ENCODE measurements around the gene RALY. TPM values are rescaled to one million over a fixed set of nuclear protein-coding genes. Genes with fewer than 3 reads are reported as not detected.
A peak's percentile ranks its signal among the peaks of the same experiment; 100 is the strongest.

The RALY gene
- 100 to 1,000 TPM in 1 of 2 donors, 10 to 100 TPM in 1; 90.6 to 118 TPM for polyA plus RNA-seq

- 0% methylated on average over 46 to 72 of the region's 72 CpGs for WGBS, 2 donors
- Histone ChIP-seq H3K27me3 (ENCODE audit: control insufficient read depth in 1 of 2, insufficient read depth in 2 of 2, low read length in 2 of 2) (no peaks in the 10 kb centered on the region), H3K4me1 (ENCODE audit: control insufficient read depth in 2 of 2, insufficient read depth in 2 of 2, low read length in 1 of 2) (peaks cover 0 to 8% of the 10 kb centered on the region in 2 donors), H3K9me3 (ENCODE audit: control insufficient read depth in 2 of 2, insufficient read depth in 1 of 2, low read depth in 1 of 2, low read length in 1 of 2) (no peaks in the 10 kb centered on the region), H3K36me3 (ENCODE audit: control insufficient read depth in 2 of 2, insufficient read depth in 2 of 2, low read length in 1 of 2) (no peaks in the 10 kb centered on the region), H3K4me3 (ENCODE audit: low read depth in 1 of 2, low read length in 2 of 2) (peak within 1 kb of the TSS; percentile 80 to 92), H3K27ac (ENCODE audit: low read depth in 2 of 2, low read length in 1 of 2) (peak within 1 kb of the TSS; percentile 99)
These were observed at the start of gene RALY for GRCh38 chr20:33993576-33994221. Gene RALY, plus strand, starts transcription at chr20:33993911. Its CDS starts 78,164 bp downstream, at chr20:34072075.

- Histone ChIP-seq H3K4me1 (ENCODE audit: control insufficient read depth in 2 of 2, insufficient read depth in 2 of 2, low read length in 1 of 2) (peaks cover 0 to 2% of the 10 kb centered on the region in 2 donors), H3K27ac (ENCODE audit: low read depth in 2 of 2, low read length in 1 of 2) (no peak overlapping the region), H3K27me3 (ENCODE audit: control insufficient read depth in 1 of 2, insufficient read depth in 2 of 2, low read length in 2 of 2) (no peaks in the 10 kb centered on the region), H3K36me3 (ENCODE audit: control insufficient read depth in 2 of 2, insufficient read depth in 2 of 2, low read length in 1 of 2) (no peaks in the 10 kb centered on the region), H3K9me3 (ENCODE audit: control insufficient read depth in 2 of 2, insufficient read depth in 1 of 2, low read depth in 1 of 2, low read length in 1 of 2) (peaks cover 5 to 10% of the 10 kb centered on the region in 2 donors), H3K4me3 (ENCODE audit: low read depth in 1 of 2, low read length in 2 of 2) (no peak overlapping the region)
- WGBS, 2 donors: 78 to 79% methylated on average over 5 of the region's 5 CpGs
These were observed 48.8 kb upstream of the RALY start for GRCh38 chr20:33944914-33945313.

- Histone ChIP-seq H3K27ac (ENCODE audit: low read depth in 2 of 2, low read length in 1 of 2) (no peak overlapping the region), H3K27me3 (ENCODE audit: control insufficient read depth in 1 of 2, insufficient read depth in 2 of 2, low read length in 2 of 2) (no peaks in the 10 kb centered on the region), H3K4me1 (ENCODE audit: control insufficient read depth in 2 of 2, insufficient read depth in 2 of 2, low read length in 1 of 2) (peaks cover 0 to 2% of the 10 kb centered on the region in 2 donors), H3K36me3 (ENCODE audit: control insufficient read depth in 2 of 2, insufficient read depth in 2 of 2, low read length in 1 of 2) (no peaks in the 10 kb centered on the region), H3K4me3 (ENCODE audit: low read depth in 1 of 2, low read length in 2 of 2) (no peak overlapping the region), H3K9me3 (ENCODE audit: control insufficient read depth in 2 of 2, insufficient read depth in 1 of 2, low read depth in 1 of 2, low read length in 1 of 2) (peaks cover 5 to 10% of the 10 kb centered on the region in 2 donors)
- 77 to 79% methylated on average over 5 of the region's 5 CpGs for WGBS, 2 donors
These were observed 48.2 kb upstream of the RALY start for GRCh38 chr20:33945391-33946081.

- H3K36me3 ChIP-seq (ENCODE audit: control insufficient read depth in 2 of 2, insufficient read depth in 2 of 2, low read length in 1 of 2): no peaks in the 10 kb centered on the region
- WGBS, 2 donors: 44 to 46% methylated on average over 2 of the region's 2 CpGs
- H3K27ac ChIP-seq (ENCODE audit: low read depth in 2 of 2, low read length in 1 of 2): no peak overlapping the region
- H3K27me3 ChIP-seq (ENCODE audit: control insufficient read depth in 1 of 2, insufficient read depth in 2 of 2, low read length in 2 of 2): no peaks in the 10 kb centered on the region
- peaks cover 0 to 2% of the 10 kb centered on the region in 2 donors for H3K4me1 ChIP-seq (ENCODE audit: control insufficient read depth in 2 of 2, insufficient read depth in 2 of 2, low read length in 1 of 2)
- H3K9me3 ChIP-seq (ENCODE audit: control insufficient read depth in 2 of 2, insufficient read depth in 1 of 2, low read depth in 1 of 2, low read length in 1 of 2): peaks cover 5 to 10% of the 10 kb centered on the region in 2 donors
- H3K4me3 ChIP-seq (ENCODE audit: low read depth in 1 of 2, low read length in 2 of 2): no peak overlapping the region
These were observed 45.9 kb upstream of the RALY start for GRCh38 chr20:33947709-33948295.

- H3K4me1 ChIP-seq (ENCODE audit: control insufficient read depth in 2 of 2, insufficient read depth in 2 of 2, low read length in 1 of 2): peaks cover 0 to 2% of the 10 kb centered on the region in 2 donors
- H3K27ac ChIP-seq (ENCODE audit: low read depth in 2 of 2, low read length in 1 of 2): no peak overlapping the region
- H3K27me3 ChIP-seq (ENCODE audit: control insufficient read depth in 1 of 2, insufficient read depth in 2 of 2, low read length in 2 of 2): no peaks in the 10 kb centered on the region
- no peak overlapping the region for H3K4me3 ChIP-seq (ENCODE audit: low read depth in 1 of 2, low read length in 2 of 2)
- whole genome bisulfite sequencing, 2 donors: 89 to 92% methylated on average over 2 of the region's 2 CpGs
- H3K36me3 ChIP-seq (ENCODE audit: control insufficient read depth in 2 of 2, insufficient read depth in 2 of 2, low read length in 1 of 2): no peaks in the 10 kb centered on the region
- peaks cover 5 to 10% of the 10 kb centered on the region in 2 donors for H3K9me3 ChIP-seq (ENCODE audit: control insufficient read depth in 2 of 2, insufficient read depth in 1 of 2, low read depth in 1 of 2, low read length in 1 of 2)
These were observed 45.2 kb upstream of the RALY start for GRCh38 chr20:33948480-33948879.

GRCh38 chr20:33951171-33951570, 42.5 kb upstream of the RALY start:
- Histone ChIP-seq H3K4me1 (ENCODE audit: control insufficient read depth in 2 of 2, insufficient read depth in 2 of 2, low read length in 1 of 2) (peaks cover 0 to 2% of the 10 kb centered on the region in 2 donors), H3K9me3 (ENCODE audit: control insufficient read depth in 2 of 2, insufficient read depth in 1 of 2, low read depth in 1 of 2, low read length in 1 of 2) (peaks cover 5 to 10% of the 10 kb centered on the region in 2 donors), H3K4me3 (ENCODE audit: low read depth in 1 of 2, low read length in 2 of 2) (no peak overlapping the region), H3K27me3 (ENCODE audit: control insufficient read depth in 1 of 2, insufficient read depth in 2 of 2, low read length in 2 of 2) (no peaks in the 10 kb centered on the region), H3K27ac (ENCODE audit: low read depth in 2 of 2, low read length in 1 of 2) (no peak overlapping the region), H3K36me3 (ENCODE audit: control insufficient read depth in 2 of 2, insufficient read depth in 2 of 2, low read length in 1 of 2) (no peaks in the 10 kb centered on the region)

GRCh38 chr20:33954504-33954903, 39.2 kb upstream of the RALY start:
- 87% methylated on average over 4 of the region's 4 CpGs for WGBS, 2 donors
- no peak overlapping the region for H3K4me3 ChIP-seq (ENCODE audit: low read depth in 1 of 2, low read length in 2 of 2)
- H3K4me1 ChIP-seq (ENCODE audit: control insufficient read depth in 2 of 2, insufficient read depth in 2 of 2, low read length in 1 of 2): no peaks in the 10 kb centered on the region

GRCh38 chr20:33963751-33964150, 30.0 kb upstream of the RALY start:
- no peak overlapping the region for H3K27ac ChIP-seq (ENCODE audit: low read depth in 2 of 2, low read length in 1 of 2)
- 68 to 78% methylated on average over 3 of the region's 3 CpGs for WGBS, 2 donors

More at GRCh38 chr20:33954504-33954903, 39.2 kb upstream of the RALY start:
- no peaks in the 10 kb centered on the region for H3K36me3 ChIP-seq (ENCODE audit: control insufficient read depth in 2 of 2, insufficient read depth in 2 of 2, low read length in 1 of 2)
- H3K27ac ChIP-seq (ENCODE audit: low read depth in 2 of 2, low read length in 1 of 2): no peak overlapping the region
- no peaks in the 10 kb centered on the region for H3K9me3 ChIP-seq (ENCODE audit: control insufficient read depth in 2 of 2, insufficient read depth in 1 of 2, low read depth in 1 of 2, low read length in 1 of 2)
- H3K27me3 ChIP-seq (ENCODE audit: control insufficient read depth in 1 of 2, insufficient read depth in 2 of 2, low read length in 2 of 2): no peaks in the 10 kb centered on the region

GRCh38 chr20:33964441-33964840, 29.3 kb upstream of the RALY start:
- H3K27me3 ChIP-seq (ENCODE audit: control insufficient read depth in 1 of 2, insufficient read depth in 2 of 2, low read length in 2 of 2): no peaks in the 10 kb centered on the region
- peaks cover 0 to 2% of the 10 kb centered on the region in 2 donors for H3K9me3 ChIP-seq (ENCODE audit: control insufficient read depth in 2 of 2, insufficient read depth in 1 of 2, low read depth in 1 of 2, low read length in 1 of 2)
- H3K4me1 ChIP-seq (ENCODE audit: control insufficient read depth in 2 of 2, insufficient read depth in 2 of 2, low read length in 1 of 2): no peaks in the 10 kb centered on the region
- no peak overlapping the region for H3K4me3 ChIP-seq (ENCODE audit: low read depth in 1 of 2, low read length in 2 of 2)
- H3K36me3 ChIP-seq (ENCODE audit: control insufficient read depth in 2 of 2, insufficient read depth in 2 of 2, low read length in 1 of 2): no peaks in the 10 kb centered on the region
- 77 to 82% methylated on average over 3 of the region's 3 CpGs for WGBS, 2 donors
- no peak overlapping the region for H3K27ac ChIP-seq (ENCODE audit: low read depth in 2 of 2, low read length in 1 of 2)

More at GRCh38 chr20:33963751-33964150, 30.0 kb upstream of the RALY start:
- Histone ChIP-seq H3K4me3 (ENCODE audit: low read depth in 1 of 2, low read length in 2 of 2) (no peak overlapping the region), H3K4me1 (ENCODE audit: control insufficient read depth in 2 of 2, insufficient read depth in 2 of 2, low read length in 1 of 2) (no peaks in the 10 kb centered on the region), H3K9me3 (ENCODE audit: control insufficient read depth in 2 of 2, insufficient read depth in 1 of 2, low read depth in 1 of 2, low read length in 1 of 2) (peaks cover 0 to 2% of the 10 kb centered on the region in 2 donors), H3K27me3 (ENCODE audit: control insufficient read depth in 1 of 2, insufficient read depth in 2 of 2, low read length in 2 of 2) (no peaks in the 10 kb centered on the region), H3K36me3 (ENCODE audit: control insufficient read depth in 2 of 2, insufficient read depth in 2 of 2, low read length in 1 of 2) (no peaks in the 10 kb centered on the region)
